Mesodermal cell (in vitro differentiated cells): ENCODE results near the gene KCTD7. TPM values are rescaled to one million over a fixed set of nuclear protein-coding genes. Genes with fewer than 3 reads are reported as not detected.
"Not testable (repeated sequence)": the region's sequence is repeated elsewhere in the genome, so short reads cannot be mapped to it uniquely, and the experiment has no call there.

Experiments used
- H3K27ac ChIP-seq: 2 replicates; pipeline ENCODE4 v1.7.0; 2013; ENCODE audit warnings: mild to moderate bottlenecking, low read depth, low read length, moderate library complexity; ENCODE audit not compliant: severe bottlenecking
- H3K36me3 ChIP-seq: 2 replicates; pipeline ENCODE4 v1.7.1; 2013; ENCODE audit warnings: mild to moderate bottlenecking, low read length, moderate library complexity; ENCODE audit not compliant: control insufficient read depth, insufficient read depth
- H3K4me1 ChIP-seq: one replicate; pipeline ENCODE4 v1.7.1; 2013; ENCODE audit warnings: mild to moderate bottlenecking, low read length; ENCODE audit not compliant: insufficient read depth, control insufficient read depth, poor library complexity, severe bottlenecking
- H3K4me3 ChIP-seq: 2 replicates; pipeline ENCODE4 v1.7.0; 2013; ENCODE audit warnings: low read length, control low read depth, mild to moderate bottlenecking; ENCODE audit not compliant: insufficient read depth, poor library complexity, severe bottlenecking; ENCODE audit errors: extremely low read depth
- H3K9me3 ChIP-seq: 2 replicates; pipeline ENCODE4 v1.7.1; 2013; ENCODE audit warnings: mild to moderate bottlenecking, low read length, moderate library complexity; ENCODE audit not compliant: control insufficient read depth
- WGBS, 2 experiments: methylation state at CpG; one replicate each; pipeline ENCODE4 v1.1.5; 2013; ENCODE audit warnings: missing lambda C conversion rate in 2 of 2; ENCODE audit not compliant: insufficient coverage in 2 of 2; 5-methylcytosine and 5-hydroxymethylcytosine counted together
- polyA plus RNA-seq, 2 experiments: library from polyadenylated mRNA; stranded (reverse); fragments of 50-300 nt; gene quantifications; one replicate each; pipeline ENCODE4 v1.2.3, GENCODE V29; 2013

KCTD7 gene
- 9.1 TPM for polyA plus RNA-seq (2013, experiment 1 of 2)
- 8.4 TPM for polyA plus RNA-seq (2013, experiment 2 of 2)

DNA sequence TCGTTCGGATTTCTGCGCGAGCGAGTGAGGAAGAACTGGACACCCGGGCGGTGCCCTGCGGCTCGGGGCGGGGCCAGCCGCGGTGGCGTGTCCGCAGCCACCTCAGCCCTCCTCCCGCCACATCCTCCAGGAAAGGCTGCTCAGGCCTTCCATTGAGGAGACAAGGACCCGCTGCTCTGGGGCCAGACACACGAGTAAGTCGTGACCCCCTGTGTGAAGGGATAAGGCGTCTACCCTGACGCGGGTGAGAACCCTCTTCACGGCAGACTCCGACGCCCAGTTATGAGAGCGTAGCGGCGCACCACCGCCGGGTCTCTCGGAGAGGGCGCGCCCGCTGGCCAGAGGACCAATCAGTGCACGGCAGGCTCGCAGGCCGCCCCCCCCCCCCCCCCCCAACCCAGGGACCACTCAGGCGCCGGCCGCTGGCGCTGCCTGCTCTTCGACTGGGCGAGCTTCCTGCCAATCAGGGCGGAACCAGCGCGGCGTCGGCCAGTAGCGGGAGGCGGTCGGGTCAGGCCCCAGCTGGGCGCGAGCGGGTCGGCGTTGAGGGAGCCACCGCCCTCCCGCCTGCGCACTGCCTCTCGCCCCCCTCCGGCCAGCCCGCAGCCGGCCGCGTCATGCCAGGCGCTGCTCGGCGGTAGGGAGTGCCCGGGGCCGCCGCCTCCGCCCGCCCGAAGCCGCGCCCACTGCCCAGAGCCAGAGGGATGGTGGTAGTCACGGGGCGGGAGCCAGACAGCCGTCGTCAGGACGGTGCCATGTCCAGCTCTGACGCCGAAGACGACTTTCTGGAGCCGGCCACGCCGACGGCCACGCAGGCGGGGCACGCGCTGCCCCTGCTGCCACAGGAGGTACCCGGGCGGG is at the start of gene KCTD7:
Gene KCTD7, plus strand, starts transcription at position 521 of the 861 bp plus-strand sequence. Its CDS starts 184 bp downstream, at position 705.
- Histone ChIP-seq H3K27ac (peak within 1 kb of the TSS; percentile 88), H3K9me3 (no peaks in the 10 kb centered on the region), H3K36me3 (peaks cover 10% of the 10 kb centered on the region), H3K4me3 (peak within 1 kb of the TSS; percentile 68), H3K4me1 (no peaks in the 10 kb centered on the region)
- WGBS, 2 experiments: 0% methylated on average over 45 to 63 of the region's 93 CpGs

- not testable (repeated sequence) for H3K9me3 ChIP-seq, H3K4me1 ChIP-seq, H3K27ac ChIP-seq, H3K4me3 ChIP-seq
- WGBS, 2 experiments: 83% methylated on average over 1 of the region's 1 CpG; no CpG with 5 or more reads in 1 of the 2 experiments
- H3K36me3 ChIP-seq: peaks cover 71% of the 10 kb centered on the region
Measured at GRCh38 chr7:66580380-66580779, 48.3 kb upstream of the KCTD7 start.

DNA sequence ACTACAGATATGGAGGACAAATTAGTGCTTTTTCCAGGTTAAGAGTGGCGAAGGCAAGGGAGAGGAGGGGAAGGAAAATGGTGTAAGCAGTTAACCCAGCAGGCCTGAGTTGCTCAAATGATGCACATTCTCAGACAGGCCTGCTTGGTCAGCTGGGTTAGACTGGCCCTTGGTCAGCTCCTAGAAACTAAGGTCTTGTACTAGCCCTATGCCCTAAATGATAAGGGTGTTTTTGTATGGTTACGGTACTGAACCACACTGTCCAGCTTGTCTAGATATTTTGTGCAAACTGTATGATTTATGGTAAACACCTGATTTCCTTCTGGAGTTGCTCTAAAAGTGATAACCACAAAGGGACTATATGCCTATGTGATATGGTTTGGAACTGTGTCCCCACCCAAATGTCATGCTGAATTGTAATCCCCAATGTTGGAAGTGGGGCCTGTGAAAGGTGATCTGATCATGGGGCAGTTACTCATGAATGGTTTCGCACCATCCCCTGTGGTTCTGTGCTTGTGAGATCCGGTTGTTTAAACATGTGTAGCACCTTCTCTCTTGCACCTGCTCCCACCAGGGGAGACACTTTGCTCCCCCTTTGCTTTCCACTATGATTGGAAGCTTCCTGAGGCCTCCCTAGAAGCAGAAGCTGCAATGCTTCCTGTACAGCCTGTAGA is 45.7 kb upstream of the KCTD7 start:
- not testable (repeated sequence) for H3K4me3 ChIP-seq, H3K4me1 ChIP-seq, H3K9me3 ChIP-seq, H3K27ac ChIP-seq
- H3K36me3 ChIP-seq: peaks cover 61% of the 10 kb centered on the region
- 100% methylated on average over 1 to 2 of the region's 4 CpGs for WGBS, 2 experiments

DNA sequence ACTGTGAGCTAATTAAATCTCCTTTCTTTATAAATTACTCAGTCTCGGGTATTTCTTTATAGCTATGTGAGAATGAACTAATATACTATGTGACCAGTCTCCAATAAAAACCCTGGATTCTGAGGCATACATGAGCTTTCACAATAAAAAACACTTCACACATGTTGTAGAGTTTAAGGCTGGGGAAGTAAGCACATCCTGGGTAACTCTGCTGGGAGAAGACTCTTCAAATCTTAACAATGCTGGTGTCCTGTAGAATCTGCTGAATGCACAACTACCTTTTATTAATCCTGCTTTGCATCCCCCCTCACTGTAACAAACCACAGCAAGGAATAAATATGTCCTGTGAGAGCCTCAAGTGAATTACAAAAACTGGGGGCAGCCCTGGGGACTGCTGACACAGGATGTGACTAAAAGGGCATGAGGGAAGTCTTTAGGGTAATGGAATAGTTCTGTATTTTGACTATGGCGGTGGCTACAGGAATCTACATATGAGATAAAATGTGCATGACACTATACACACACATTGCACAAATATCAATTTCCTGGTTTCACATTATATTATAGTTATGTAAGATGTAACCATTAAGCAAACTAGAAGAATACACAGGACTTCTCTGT is 45.1 kb upstream of the KCTD7 start:
- no CpG with 5 or more reads among the region's 2 CpGs for WGBS, 2 experiments
- H3K36me3 ChIP-seq: peaks cover 64% of the 10 kb centered on the region

GRCh38 chr7:66586181-66586580 is 42.5 kb upstream of the KCTD7 start:
- Histone ChIP-seq H3K36me3 (peaks cover 46% of the 10 kb centered on the region), H3K4me1 (no peaks in the 10 kb centered on the region), H3K4me3 (no peak overlapping the region), H3K9me3 (no peaks in the 10 kb centered on the region), H3K27ac (no peak overlapping the region)
- WGBS, 2 experiments: 100% methylated on average over 1 of the region's 1 CpG; no CpG with 5 or more reads in 1 of the 2 experiments

More for the DNA sequence above, 45.1 kb upstream of the KCTD7 start:
- H3K4me3 ChIP-seq: no peak overlapping the region
- no peaks in the 10 kb centered on the region for H3K9me3 ChIP-seq
- H3K4me1 ChIP-seq: peaks cover 4% of the 10 kb centered on the region
- H3K27ac ChIP-seq: no peak overlapping the region

GRCh38 chr7:66588226-66588625 is 40.5 kb upstream of the KCTD7 start:
- not testable (repeated sequence) for H3K27ac ChIP-seq, H3K4me1 ChIP-seq, H3K9me3 ChIP-seq, H3K4me3 ChIP-seq
- no CpG with 5 or more reads among the region's 1 CpG for WGBS, 2 experiments
- H3K36me3 ChIP-seq: peaks cover 31% of the 10 kb centered on the region

GRCh38 chr7:66588856-66589570 is 39.7 kb upstream of the KCTD7 start:
- peaks cover 23% of the 10 kb centered on the region for H3K36me3 ChIP-seq
- not testable (repeated sequence) for H3K4me3 ChIP-seq, H3K4me1 ChIP-seq, H3K9me3 ChIP-seq, H3K27ac ChIP-seq
- 98% methylated on average over 4 of the region's 5 CpGs for WGBS, 2 experiments

- Histone ChIP-seq H3K4me3 (peak overlapping the region; percentile 96), H3K36me3 (peaks cover 10% of the 10 kb centered on the region)
- 78 to 79% methylated on average over 7 to 8 of the region's 11 CpGs for WGBS, 2 experiments
- not testable (repeated sequence) for H3K9me3 ChIP-seq, H3K27ac ChIP-seq, H3K4me1 ChIP-seq
Measured at GRCh38 chr7:66590302-66591057, 38.2 kb upstream of the KCTD7 start.

DNA sequence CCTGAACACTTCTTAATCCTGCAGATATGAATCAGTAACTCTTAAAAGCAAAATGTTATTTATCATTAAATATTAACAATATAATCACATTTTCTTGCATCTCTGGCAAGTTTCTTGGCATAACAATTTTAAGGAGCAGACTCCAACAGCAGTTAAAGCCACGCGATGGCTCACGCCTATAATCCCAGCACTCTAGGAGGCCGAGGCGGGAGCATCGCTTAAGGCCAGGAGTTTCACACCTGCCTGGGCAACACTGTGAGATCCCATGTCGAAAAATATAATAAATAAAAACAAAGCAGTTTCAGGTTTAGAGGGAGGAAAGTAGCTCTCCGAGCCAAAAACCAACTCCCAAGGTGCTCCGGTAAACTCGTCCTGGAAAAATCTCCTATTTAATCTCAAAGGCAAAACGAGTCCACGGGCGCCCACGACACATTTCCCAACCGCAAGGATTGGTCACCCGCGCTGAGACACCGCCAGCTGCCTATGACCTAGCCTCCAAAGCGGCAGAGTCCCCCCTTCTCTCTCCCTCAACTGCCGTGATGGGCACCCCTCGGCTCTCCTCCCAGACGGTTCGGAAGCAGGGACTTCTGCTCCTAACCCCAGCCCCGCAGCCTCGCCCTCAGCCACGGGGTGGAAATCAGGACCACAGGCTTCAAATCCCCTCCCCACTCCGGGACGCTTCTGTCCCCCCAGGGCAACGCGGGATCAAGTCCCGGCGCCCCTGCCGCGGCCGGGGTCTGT is 37.5 kb upstream of the KCTD7 start:
- H3K4me3 ChIP-seq: peak overlapping the region; percentile 96
- H3K36me3 ChIP-seq: peaks cover 10% of the 10 kb centered on the region
- WGBS, 2 experiments: 5 to 19% methylated on average over 10 to 26 of the region's 35 CpGs
- not testable (repeated sequence) for H3K4me1 ChIP-seq, H3K9me3 ChIP-seq
- H3K27ac ChIP-seq: peak overlapping the region; percentile 94
